Suprapubic skin (tissue), 4 donors: Measurements from ENCODE around the gene EIF4EBP2. TPM values are rescaled to one million over a fixed set of nuclear protein-coding genes. Genes with fewer than 3 reads are reported as not detected.

Experiments used
- DNase-seq, 2 donors: peaks; one replicate each; pipeline ENCODE4 v3.0.0-alpha.2; 2019; ENCODE audit warnings: low spot score in 2 of 2
- H3K27ac ChIP-seq: fragments of 200-600 bp; sonication (generic); one replicate; pipeline ENCODE4 v1.5.1; 2019
- H3K27me3 ChIP-seq: fragments of 200-600 bp; sonication (generic); one replicate; pipeline ENCODE4 v1.5.1; 2019
- H3K36me3 ChIP-seq: fragments of 200-600 bp; sonication (generic); one replicate; pipeline ENCODE4 v1.5.1; 2019
- H3K4me1 ChIP-seq: fragments of 200-600 bp; sonication (generic); one replicate; pipeline ENCODE4 v1.5.1; 2019
- H3K4me3 ChIP-seq: fragments of 200-600 bp; sonication (generic); one replicate; pipeline ENCODE4 v1.5.1; 2019; ENCODE audit warnings: mild to moderate bottlenecking
- H3K9me3 ChIP-seq: fragments of 200-600 bp; sonication (generic); one replicate; pipeline ENCODE4 v1.5.1; 2019
- EP300 ChIP-seq: sonication (generic); formaldehyde crosslinking; IDR thresholded peaks from one replicate; pipeline ENCODE4 v1.6.1; 2017; ENCODE audit warnings: antibody characterized with exemption
- POLR2A ChIP-seq, 2 donors: fragments of 450-650 bp; IDR thresholded peaks; one replicate each; pipeline ENCODE4 v1.6.1; 2017; ENCODE audit warnings: antibody characterized with exemption in 2 of 2, mild to moderate bottlenecking in 2 of 2, moderate library complexity in 2 of 2
- POLR2AphosphoS5 ChIP-seq, 3 donors: sonication (generic); formaldehyde crosslinking; IDR thresholded peaks; one replicate each; pipeline ENCODE4 v1.6.1; 2017; ENCODE audit warnings: antibody characterized with exemption in 3 of 3
- WGBS: methylation state at CpG from one replicate; pipeline ENCODE4 v1.1.5; 2018; 5-methylcytosine and 5-hydroxymethylcytosine counted together
- total RNA-seq, 4 donors: library from RNA; depleted of rRNA; stranded (reverse); fragments of >200 nt; gene quantifications; one replicate each; pipeline ENCODE4 v1.1.0, GENCODE V29; 2016
- TF ChIP-seq, protein P1 (sequence below), 2 donors: fragments of 200-600 bp in 1 of 2; fragments of 450-650 bp in 1 of 2; sonication (generic) in 1 of 2; IDR thresholded peaks; one replicate each; pipeline ENCODE4 v1.5.1; 2016 to 2019; ENCODE audit warnings: antibody characterized with exemption in 2 of 2, mild to moderate bottlenecking in 1 of 2, moderate library complexity in 1 of 2

EIF4EBP2 gene
- total RNA-seq, 4 donors from 2014 or later = 71.7 to 91.6 (median 77.1) TPM

DNA sequence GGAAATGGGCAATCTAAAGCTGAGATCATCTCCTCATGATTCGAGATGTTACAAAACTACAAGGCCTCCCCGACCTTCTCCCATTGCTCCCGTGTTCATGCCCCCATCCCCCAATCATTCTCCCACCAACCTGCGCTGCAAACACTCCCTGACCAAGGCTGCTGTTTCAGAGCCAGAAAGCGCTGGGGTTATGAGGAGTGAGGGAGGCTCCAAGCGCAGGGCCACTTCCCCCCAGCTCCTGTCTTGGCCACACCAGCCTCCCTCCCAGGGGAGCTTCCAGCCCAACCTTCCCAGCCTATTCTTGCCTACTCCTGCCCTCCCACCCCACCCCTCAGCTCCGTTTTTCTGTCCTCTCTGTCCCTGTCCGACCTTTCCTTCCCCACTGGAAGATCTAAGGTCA is 52.2 kb downstream of the EIF4EBP2 start:
- WGBS = 74% methylated on average over 8 of the region's 8 CpGs
- no peak overlapping the region for H3K27ac ChIP-seq
- no peak for DNase-seq
- H3K9me3 ChIP-seq = no peaks in the 10 kb centered on the region
- H3K4me3 ChIP-seq = no peak overlapping the region
- no peaks in the 10 kb centered on the region for H3K36me3 ChIP-seq
- TF ChIP-seq POLR2A (IDR thresholded peaks at IDR 0.05) = no peak
- TF ChIP-seq EP300 = no peak
- no peak for TF ChIP-seq POLR2AphosphoS5 (IDR thresholded peaks at IDR 0.05)
- TF ChIP-seq, protein P1, sequence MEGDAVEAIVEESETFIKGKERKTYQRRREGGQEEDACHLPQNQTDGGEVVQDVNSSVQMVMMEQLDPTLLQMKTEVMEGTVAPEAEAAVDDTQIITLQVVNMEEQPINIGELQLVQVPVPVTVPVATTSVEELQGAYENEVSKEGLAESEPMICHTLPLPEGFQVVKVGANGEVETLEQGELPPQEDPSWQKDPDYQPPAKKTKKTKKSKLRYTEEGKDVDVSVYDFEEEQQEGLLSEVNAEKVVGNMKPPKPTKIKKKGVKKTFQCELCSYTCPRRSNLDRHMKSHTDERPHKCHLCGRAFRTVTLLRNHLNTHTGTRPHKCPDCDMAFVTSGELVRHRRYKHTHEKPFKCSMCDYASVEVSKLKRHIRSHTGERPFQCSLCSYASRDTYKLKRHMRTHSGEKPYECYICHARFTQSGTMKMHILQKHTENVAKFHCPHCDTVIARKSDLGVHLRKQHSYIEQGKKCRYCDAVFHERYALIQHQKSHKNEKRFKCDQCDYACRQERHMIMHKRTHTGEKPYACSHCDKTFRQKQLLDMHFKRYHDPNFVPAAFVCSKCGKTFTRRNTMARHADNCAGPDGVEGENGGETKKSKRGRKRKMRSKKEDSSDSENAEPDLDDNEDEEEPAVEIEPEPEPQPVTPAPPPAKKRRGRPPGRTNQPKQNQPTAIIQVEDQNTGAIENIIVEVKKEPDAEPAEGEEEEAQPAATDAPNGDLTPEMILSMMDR (IDR thresholded peaks at IDR 0.05) = no peak
- peaks cover 14% of the 10 kb centered on the region for H3K4me1 ChIP-seq
- H3K27me3 ChIP-seq = peaks cover 11% of the 10 kb centered on the region

DNA sequence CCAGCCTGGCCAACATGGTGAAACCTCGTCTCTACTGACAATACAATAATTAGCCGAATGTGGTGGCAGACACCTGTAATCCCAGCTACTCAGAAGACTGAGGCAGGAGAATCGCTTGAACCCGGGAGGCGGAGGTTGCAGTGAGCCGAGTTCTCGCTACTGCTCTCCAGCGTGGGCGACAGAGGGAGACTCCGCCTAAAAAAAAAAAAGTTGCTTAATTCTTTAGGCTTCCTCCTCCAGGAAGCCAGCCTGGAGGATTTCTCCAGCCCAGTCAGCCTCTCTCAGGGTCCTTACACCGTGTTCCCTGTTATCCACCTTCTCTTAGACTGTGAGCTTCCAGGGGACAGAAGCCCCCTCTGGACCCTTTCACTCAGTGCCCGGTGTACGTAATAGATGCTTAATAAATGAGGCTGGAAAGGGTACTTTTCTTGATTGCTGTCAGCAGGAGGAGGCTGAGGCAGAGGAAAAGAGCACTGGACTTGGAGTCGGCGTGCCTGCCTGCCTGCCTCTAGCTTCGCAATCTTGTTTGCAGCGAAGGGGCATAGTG is 53.9 kb downstream of the EIF4EBP2 start:
- H3K27ac ChIP-seq = no peak overlapping the region
- H3K4me1 ChIP-seq = peaks cover 28% of the 10 kb centered on the region
- peak overlapping the region; percentile 42 for H3K4me3 ChIP-seq
- H3K9me3 ChIP-seq = no peaks in the 10 kb centered on the region
- WGBS = 64% methylated on average over 17 of the region's 17 CpGs
- no peaks in the 10 kb centered on the region for H3K36me3 ChIP-seq
- DNase-seq = no peak
- TF ChIP-seq EP300 = no peak
- TF ChIP-seq POLR2AphosphoS5 (IDR thresholded peaks at IDR 0.05) = no peak
- no peak for TF ChIP-seq POLR2A (IDR thresholded peaks at IDR 0.05)
- TF ChIP-seq, protein P1 (IDR thresholded peaks at IDR 0.05) = no peak
- peaks cover 11% of the 10 kb centered on the region for H3K27me3 ChIP-seq

DNA sequence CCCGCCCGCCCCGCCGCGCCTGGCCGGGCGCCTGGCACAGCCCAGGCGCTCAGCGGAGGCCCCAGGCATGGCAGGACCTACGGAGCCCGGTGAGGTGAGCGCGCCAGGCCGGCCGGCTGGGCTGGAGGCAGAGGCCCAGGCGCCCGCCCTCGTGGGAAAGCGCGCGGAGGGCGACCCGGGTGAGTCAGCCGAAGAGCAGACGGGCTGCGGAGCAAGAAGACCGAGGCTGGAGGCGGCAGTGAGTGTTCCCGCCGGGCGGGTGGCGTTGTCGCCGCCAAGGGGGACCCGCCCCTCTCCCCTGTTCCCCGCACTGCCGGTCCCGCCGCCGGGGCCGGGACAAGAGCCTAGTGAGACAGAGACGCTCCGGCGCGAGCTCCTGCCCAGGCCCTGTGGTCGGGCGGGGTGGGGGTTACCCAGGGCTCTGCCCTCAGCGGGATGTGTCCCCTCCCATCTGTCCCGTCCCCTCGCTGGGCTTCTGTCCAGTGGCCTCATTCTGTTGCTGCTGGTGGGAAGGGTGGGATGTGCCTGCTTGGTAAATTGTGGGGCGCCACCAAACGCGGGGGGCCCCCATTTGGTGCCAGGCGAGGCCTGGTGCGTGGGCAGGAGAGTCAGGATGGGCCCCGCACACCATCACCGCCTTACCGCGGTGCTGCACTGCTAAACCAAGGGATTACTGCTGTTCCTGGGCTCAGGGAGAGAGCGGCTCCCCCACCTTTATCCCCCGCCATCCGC is 54.5 kb downstream of the EIF4EBP2 start:
- WGBS = 30% methylated on average over 6 of the region's 62 CpGs
- TF ChIP-seq, protein P1 (IDR thresholded peaks at IDR 0.05) = no peak
- TF ChIP-seq POLR2AphosphoS5 (IDR thresholded peaks at IDR 0.05) (no peak), POLR2A (IDR thresholded peaks at IDR 0.05) (no peak), EP300 (no peak)
- no peak overlapping the region for H3K27ac ChIP-seq
- peaks cover 11% of the 10 kb centered on the region for H3K27me3 ChIP-seq
- peak overlapping the region; percentile 42 for H3K4me3 ChIP-seq
- peaks cover 33% of the 10 kb centered on the region for H3K4me1 ChIP-seq
- no peak for DNase-seq
- H3K9me3 ChIP-seq = no peaks in the 10 kb centered on the region
- H3K36me3 ChIP-seq = no peaks in the 10 kb centered on the region

DNA sequence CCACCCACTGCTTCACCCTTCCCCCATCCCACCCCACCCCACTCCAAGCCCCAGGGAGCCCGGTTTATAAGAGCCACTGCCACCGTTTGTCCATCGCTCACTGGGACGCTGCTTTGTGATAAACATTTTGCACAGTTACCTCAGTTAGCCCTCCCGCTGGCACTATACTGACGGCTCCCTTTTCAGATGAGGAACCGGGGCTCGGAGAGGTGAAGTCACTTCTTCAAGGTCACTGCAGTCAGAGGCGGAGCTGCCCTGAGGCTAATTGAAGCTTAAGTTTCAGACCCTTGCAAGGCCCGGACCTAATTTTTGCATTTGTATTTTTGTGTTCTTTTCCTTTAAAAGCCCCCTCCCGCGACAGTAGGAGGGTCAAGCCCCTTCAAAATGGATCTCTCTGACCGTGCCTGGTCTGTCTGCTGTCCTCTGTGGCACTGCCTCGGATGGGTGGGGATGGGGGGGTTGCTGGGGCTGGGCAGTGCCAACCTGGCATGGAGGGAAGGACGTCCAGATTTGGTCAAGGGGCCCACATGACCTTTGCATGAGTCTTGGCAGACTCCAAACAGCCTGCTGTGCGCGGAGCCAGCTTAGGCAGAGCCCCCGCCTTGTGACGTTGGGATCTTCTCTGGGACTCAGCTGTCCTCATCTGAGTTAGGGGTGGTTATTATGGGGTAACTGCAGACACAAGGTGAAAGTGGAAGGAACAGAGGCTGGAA is 55.3 kb downstream of the EIF4EBP2 start:
- no peak for DNase-seq
- no peak overlapping the region for H3K4me3 ChIP-seq
- TF ChIP-seq POLR2A (IDR thresholded peaks at IDR 0.05) = no peak
- TF ChIP-seq EP300 = no peak
- TF ChIP-seq POLR2AphosphoS5 (IDR thresholded peaks at IDR 0.05) = no peak
- TF ChIP-seq, protein P1 (IDR thresholded peaks at IDR 0.05) = no peak
- no peaks in the 10 kb centered on the region for H3K36me3 ChIP-seq
- H3K9me3 ChIP-seq = no peaks in the 10 kb centered on the region
- WGBS = 55% methylated on average over 11 of the region's 19 CpGs
- H3K27me3 ChIP-seq = peaks cover 11% of the 10 kb centered on the region
- H3K27ac ChIP-seq = no peak overlapping the region
- peaks cover 33% of the 10 kb centered on the region for H3K4me1 ChIP-seq
